ENCODE results near the gene ARL6IP4.

Gene ARL6IP4

DNA sequence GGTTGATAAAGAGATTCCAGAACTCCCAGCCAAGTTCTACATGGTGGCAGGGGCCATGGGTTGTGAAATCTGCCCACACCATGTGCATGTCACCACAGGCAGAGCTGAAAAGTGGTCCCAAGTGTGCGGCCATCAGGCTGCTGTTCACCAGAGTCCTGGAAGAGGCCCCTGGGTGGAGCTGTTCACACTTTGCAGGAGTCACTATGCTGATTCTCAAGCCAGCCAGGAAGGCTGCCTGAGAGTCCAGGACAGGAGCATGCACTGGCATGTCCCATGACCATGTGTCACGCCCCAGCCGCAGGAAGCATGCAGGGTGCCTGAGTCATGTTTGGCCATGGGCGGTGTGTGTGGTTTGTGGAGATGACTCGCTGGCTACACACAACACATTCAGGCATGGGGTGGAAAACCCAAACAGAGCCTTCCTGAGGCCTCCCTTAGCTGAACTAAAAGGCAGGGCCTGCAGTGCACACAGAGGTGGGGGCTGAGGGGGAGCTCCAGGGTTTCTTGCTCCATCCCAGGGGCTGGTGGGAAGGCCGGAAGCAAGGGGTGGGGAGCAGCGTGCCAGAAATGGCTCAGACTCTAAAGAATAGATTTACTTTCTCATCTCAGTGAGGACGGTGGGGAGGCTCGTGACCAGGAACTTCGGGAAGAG, 33.7 kb upstream of the ARL6IP4 start (continued):
- TF ChIP-seq ZNF280C (tag by site-specific recombination; IDR thresholded peaks at IDR 0.05) (no peak), ZNF23 (tag by site-specific recombination; IDR thresholded peaks at IDR 0.05; ENCODE audit: borderline replicate concordance) (no peak), YY1 (tag by site-specific recombination; IDR thresholded peaks at IDR 0.05) (no peak), GLI4 (tag by site-specific recombination; IDR thresholded peaks at IDR 0.05) (no peak), ZNF560 (tag by site-specific recombination; IDR thresholded peaks at IDR 0.05; ENCODE audit: borderline replicate concordance) (no peak), ZIC2 (tag by site-specific recombination; IDR thresholded peaks at IDR 0.05) (peak; percentile 92), ZNF530 (tag by site-specific recombination; IDR thresholded peaks at IDR 0.05; ENCODE audit: low read depth) (no peak), ZNF169 (tag by site-specific recombination; IDR thresholded peaks at IDR 0.05) (no peak), ZNF138 (tag by site-specific recombination; IDR thresholded peaks at IDR 0.05; ENCODE audit: borderline replicate concordance) (no peak), ZNF2 (tag by site-specific recombination; IDR thresholded peaks at IDR 0.05) (0 out of 2 replicates have a peak, but pooled peaks have one; percentile 30), ZNF146 (tag by site-specific recombination; IDR thresholded peaks at IDR 0.05) (no peak), ZNF621 (tag by site-specific recombination; IDR thresholded peaks at IDR 0.05) (no peak), ZNF768 (tag by site-specific recombination; IDR thresholded peaks at IDR 0.05) (0 out of 2 replicates have a peak, but pooled peaks have one; percentile 25), ZBTB7A (tag by site-specific recombination; IDR thresholded peaks at IDR 0.05; ENCODE audit: low read depth) (no peak), ZNF561 (tag by site-specific recombination; IDR thresholded peaks at IDR 0.05; ENCODE audit: borderline replicate concordance) (no peak), ZNF776 (tag by site-specific recombination; IDR thresholded peaks at IDR 0.05; ENCODE audit: borderline replicate concordance) (no peak), KLF9 (tag by site-specific recombination; IDR thresholded peaks at IDR 0.05; ENCODE audit: low read depth) (peak; percentile 63; the same call in 1 of the 2 replicates), ZNF157 (tag by site-specific recombination; IDR thresholded peaks at IDR 0.05) (no peak), ZNF626 (tag by site-specific recombination; IDR thresholded peaks at IDR 0.05) (no peak), FEZF1 (tag by site-specific recombination; IDR thresholded peaks at IDR 0.05) (no peak), ZNF391 (tag by site-specific recombination; IDR thresholded peaks at IDR 0.05; ENCODE audit: borderline replicate concordance, low read depth) (no peak), ZBTB20 (tag by site-specific recombination; IDR thresholded peaks at IDR 0.05) (peak; percentile 67), ZNF214 (tag by site-specific recombination; IDR thresholded peaks at IDR 0.05; ENCODE audit: borderline replicate concordance) (no peak), ZNF548 (tag by site-specific recombination; IDR thresholded peaks at IDR 0.05) (no peak), ZNF747 (tag by site-specific recombination; IDR thresholded peaks at IDR 0.05) (no peak), ZNF404 (tag by site-specific recombination; IDR thresholded peaks at IDR 0.05) (no peak), ZNF449 (tag by site-specific recombination; IDR thresholded peaks at IDR 0.05) (no peak; the same call in 1 of the 2 replicates), ZNF514 (tag by site-specific recombination; IDR thresholded peaks at IDR 0.05) (no peak), ELK4 (IDR thresholded peaks at IDR 0.05; ENCODE audit: borderline replicate concordance, low read depth, low read length) (no peak), ZNF239 (tag by site-specific recombination; IDR thresholded peaks at IDR 0.05) (no peak)
- TF ChIP-seq, protein P1, sequence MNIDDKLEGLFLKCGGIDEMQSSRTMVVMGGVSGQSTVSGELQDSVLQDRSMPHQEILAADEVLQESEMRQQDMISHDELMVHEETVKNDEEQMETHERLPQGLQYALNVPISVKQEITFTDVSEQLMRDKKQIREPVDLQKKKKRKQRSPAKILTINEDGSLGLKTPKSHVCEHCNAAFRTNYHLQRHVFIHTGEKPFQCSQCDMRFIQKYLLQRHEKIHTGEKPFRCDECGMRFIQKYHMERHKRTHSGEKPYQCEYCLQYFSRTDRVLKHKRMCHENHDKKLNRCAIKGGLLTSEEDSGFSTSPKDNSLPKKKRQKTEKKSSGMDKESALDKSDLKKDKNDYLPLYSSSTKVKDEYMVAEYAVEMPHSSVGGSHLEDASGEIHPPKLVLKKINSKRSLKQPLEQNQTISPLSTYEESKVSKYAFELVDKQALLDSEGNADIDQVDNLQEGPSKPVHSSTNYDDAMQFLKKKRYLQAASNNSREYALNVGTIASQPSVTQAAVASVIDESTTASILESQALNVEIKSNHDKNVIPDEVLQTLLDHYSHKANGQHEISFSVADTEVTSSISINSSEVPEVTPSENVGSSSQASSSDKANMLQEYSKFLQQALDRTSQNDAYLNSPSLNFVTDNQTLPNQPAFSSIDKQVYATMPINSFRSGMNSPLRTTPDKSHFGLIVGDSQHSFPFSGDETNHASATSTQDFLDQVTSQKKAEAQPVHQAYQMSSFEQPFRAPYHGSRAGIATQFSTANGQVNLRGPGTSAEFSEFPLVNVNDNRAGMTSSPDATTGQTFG (tag by site-specific recombination; IDR thresholded peaks at IDR 0.05; ENCODE audit: borderline replicate concordance) = no peak
- TF ChIP-seq, protein P2, sequence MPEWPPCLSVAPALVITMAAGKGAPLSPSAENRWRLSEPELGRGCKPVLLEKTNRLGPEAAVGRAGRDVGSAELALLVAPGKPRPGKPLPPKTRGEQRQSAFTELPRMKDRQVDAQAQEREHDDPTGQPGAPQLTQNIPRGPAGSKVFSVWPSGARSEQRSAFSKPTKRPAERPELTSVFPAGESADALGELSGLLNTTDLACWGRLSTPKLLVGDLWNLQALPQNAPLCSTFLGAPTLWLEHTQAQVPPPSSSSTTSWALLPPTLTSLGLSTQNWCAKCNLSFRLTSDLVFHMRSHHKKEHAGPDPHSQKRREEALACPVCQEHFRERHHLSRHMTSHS (tag by site-specific recombination; IDR thresholded peaks at IDR 0.05) = no peak
- TF ChIP-seq, protein P3, sequence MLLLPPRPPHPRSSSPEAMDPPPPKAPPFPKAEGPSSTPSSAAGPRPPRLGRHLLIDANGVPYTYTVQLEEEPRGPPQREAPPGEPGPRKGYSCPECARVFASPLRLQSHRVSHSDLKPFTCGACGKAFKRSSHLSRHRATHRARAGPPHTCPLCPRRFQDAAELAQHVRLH (tag by site-specific recombination; IDR thresholded peaks at IDR 0.05) = no peak
